Lower lobe of right lung (tissue), 2 donors: ENCODE results near the gene POLDIP3. TPM values are rescaled to one million over a fixed set of nuclear protein-coding genes. Genes with fewer than 3 reads are reported as not detected.
A peak's percentile ranks its signal among the peaks of the same experiment; 100 is the strongest.

ENCODE experiments used
- ATAC-seq, 2 donors: fragments of 200-7000 bp; cut with Tn5 transposase; one replicate each; pipeline ENCODE4 v1.9.1; 2020 to 2022; ENCODE audit warnings: mild to moderate bottlenecking in 2 of 2, moderate library complexity in 2 of 2
- DNase-seq: peaks from one replicate; pipeline ENCODE4 v3.0.0-alpha.2; 2020
- H3K27ac ChIP-seq: fragments of 200-600 bp; one replicate; pipeline ENCODE4 v1.8.0; 2022
- H3K27me3 ChIP-seq: fragments of 200-600 bp; one replicate; pipeline ENCODE4 v1.8.0; 2022; ENCODE audit warnings: low read depth
- H3K36me3 ChIP-seq: fragments of 200-600 bp; one replicate; pipeline ENCODE4 v1.8.0; 2022; ENCODE audit warnings: mild to moderate bottlenecking
- H3K4me1 ChIP-seq: fragments of 200-600 bp; one replicate; pipeline ENCODE4 v1.8.0; 2022
- H3K4me3 ChIP-seq: fragments of 200-600 bp; one replicate; pipeline ENCODE4 v1.8.0; 2022; ENCODE audit warnings: mild to moderate bottlenecking
- H3K9me3 ChIP-seq: fragments of 200-600 bp; one replicate; pipeline ENCODE4 v1.8.0; 2022
- CTCF ChIP-seq: fragments of 200-600 bp; IDR thresholded peaks from one replicate; pipeline ENCODE4 v1.8.0; 2022; ENCODE audit warnings: antibody characterized with exemption, mild to moderate bottlenecking
- intact Hi-C: fragments of 100-400 bp; cut with DNase I; formaldehyde crosslinking; loops from one replicate; pipeline ENCODE4 v1.11.0; 2022
- total RNA-seq: library from RNA; stranded (reverse); fragmentation: NEBNext Ultra II Directional; extraction: Animal tissue kit (Norgen Biotek cat#: 25700); gene quantifications from one replicate; pipeline ENCODE4 v1.2.1, GENCODE V29; 2021
- donor health status: DM: no; HTN: yes; CAD: no; lungs with severe emphysema.

The POLDIP3 gene
- total RNA-seq, 1 donor from 2014 or later: 75.0 TPM

- peaks cover 59% of the 10 kb centered on the region for H3K4me1 ChIP-seq
- ATAC-seq (no peak), DNase-seq (no peak)
- peak overlapping the region; percentile 86 for H3K4me3 ChIP-seq
- peak overlapping the region; percentile 95 for H3K27ac ChIP-seq
- TF ChIP-seq CTCF: no peak
- H3K9me3 ChIP-seq: no peaks in the 10 kb centered on the region
- intact Hi-C loops: no loop called here
- H3K27me3 ChIP-seq: no peaks in the 10 kb centered on the region
- H3K36me3 ChIP-seq: no peaks in the 10 kb centered on the region
Observed at GRCh38 chr22:42648017-42648367, 33.3 kb upstream of the POLDIP3 start.

- Histone ChIP-seq H3K4me3 (peak overlapping the region; percentile 43), H3K27ac (peak overlapping the region; percentile 95), H3K9me3 (no peaks in the 10 kb centered on the region), H3K36me3 (no peaks in the 10 kb centered on the region), H3K27me3 (no peaks in the 10 kb centered on the region), H3K4me1 (peaks cover 70% of the 10 kb centered on the region)
- ATAC-seq (peak in 1 of 2 donors; percentile 0), DNase-seq (no peak)
- intact Hi-C loops: no loop called here
- no peak for TF ChIP-seq CTCF
Observed at GRCh38 chr22:42646569-42647525, 32.2 kb upstream of the POLDIP3 start.

- ATAC-seq: peak; percentile 5 to 7
- intact Hi-C loops: no loop called here
- TF ChIP-seq CTCF: no peak
- no peak for DNase-seq
- Histone ChIP-seq H3K27ac (peak overlapping the region; percentile 95), H3K36me3 (no peaks in the 10 kb centered on the region), H3K27me3 (no peaks in the 10 kb centered on the region), H3K9me3 (no peaks in the 10 kb centered on the region), H3K4me3 (peak overlapping the region; percentile 43), H3K4me1 (peaks cover 74% of the 10 kb centered on the region)
Observed at GRCh38 chr22:42645938-42646568, 31.4 kb upstream of the POLDIP3 start.

- ATAC-seq (peak; percentile 19 to 36), DNase-seq (peak; percentile 61)
- H3K9me3 ChIP-seq: no peaks in the 10 kb centered on the region
- H3K4me3 ChIP-seq: peak overlapping the region; percentile 43
- no peaks in the 10 kb centered on the region for H3K27me3 ChIP-seq
- no peak for TF ChIP-seq CTCF
- intact Hi-C loops: no loop called here
- H3K36me3 ChIP-seq: no peaks in the 10 kb centered on the region
- H3K27ac ChIP-seq: peak overlapping the region; percentile 95
- peaks cover 78% of the 10 kb centered on the region for H3K4me1 ChIP-seq
Observed at GRCh38 chr22:42645341-42645937, 30.8 kb upstream of the POLDIP3 start.

- DNase-seq: peak; percentile 75
- Histone ChIP-seq H3K4me1 (peaks cover 83% of the 10 kb centered on the region), H3K4me3 (peak overlapping the region; percentile 43), H3K27ac (peak overlapping the region; percentile 95), H3K27me3 (no peaks in the 10 kb centered on the region), H3K36me3 (no peaks in the 10 kb centered on the region), H3K9me3 (no peaks in the 10 kb centered on the region)
- peak; percentile 0 to 25 for ATAC-seq
- intact Hi-C loops: no loop called here
- no peak for TF ChIP-seq CTCF
Observed at GRCh38 chr22:42644422-42645340, 30.0 kb upstream of the POLDIP3 start.
